Chondrocyte (in vitro differentiated cells): ENCODE measurements around the gene RBM19. TPM values are rescaled to one million over a fixed set of nuclear protein-coding genes. Genes with fewer than 3 reads are reported as not detected.
"Not testable (repeated sequence)": the region's sequence is repeated elsewhere in the genome, so short reads cannot be mapped to it uniquely, and the experiment has no call there.

Experiments used
- DNase-seq: peaks from one replicate; pipeline ENCODE4 v3.0.0; 2021; ENCODE audit warnings: mixed read lengths, low spot score
- H3K27ac Mint-ChIP-seq: one replicate; pipeline ENCODE4 v1.8.0; 2021; ENCODE audit warnings: mild to moderate bottlenecking, moderate library complexity, mixed read lengths; ENCODE audit not compliant: unreplicated experiment
- H3K27me3 Mint-ChIP-seq: 2 replicates; pipeline ENCODE4 v1.8.0; 2021; ENCODE audit warnings: low read depth, mixed read lengths
- H3K36me3 Mint-ChIP-seq: 2 replicates; pipeline ENCODE4 v1.8.0; 2021; ENCODE audit warnings: low read depth, mixed read lengths
- H3K4me1 Mint-ChIP-seq: 2 replicates; pipeline ENCODE4 v1.8.0; 2021; ENCODE audit warnings: low read depth, mild to moderate bottlenecking, mixed read lengths
- H3K4me3 Mint-ChIP-seq: one replicate; pipeline ENCODE4 v1.8.0; 2021; ENCODE audit warnings: mild to moderate bottlenecking, moderate library complexity, mixed read lengths; ENCODE audit not compliant: unreplicated experiment
- H3K9me3 Mint-ChIP-seq: 2 replicates; pipeline ENCODE4 v1.8.0; 2021; ENCODE audit warnings: low read depth, mixed read lengths
- total RNA-seq: library from RNA; stranded (reverse); gene quantifications from 3 replicates; pipeline ENCODE4 v1.2.1, GENCODE V29; 2021
- TF ChIP-seq, protein P1 (sequence below): fragments of 200-600 bp; sonication (generic); IDR thresholded peaks from 2 replicates; pipeline ENCODE4 v1.5.0; 2021; ENCODE audit warnings: antibody characterized with exemption, mild to moderate bottlenecking, moderate library complexity

Gene RBM19
- total RNA-seq, 1 donor from 2014 or later, result 16.2 TPM

DNA sequence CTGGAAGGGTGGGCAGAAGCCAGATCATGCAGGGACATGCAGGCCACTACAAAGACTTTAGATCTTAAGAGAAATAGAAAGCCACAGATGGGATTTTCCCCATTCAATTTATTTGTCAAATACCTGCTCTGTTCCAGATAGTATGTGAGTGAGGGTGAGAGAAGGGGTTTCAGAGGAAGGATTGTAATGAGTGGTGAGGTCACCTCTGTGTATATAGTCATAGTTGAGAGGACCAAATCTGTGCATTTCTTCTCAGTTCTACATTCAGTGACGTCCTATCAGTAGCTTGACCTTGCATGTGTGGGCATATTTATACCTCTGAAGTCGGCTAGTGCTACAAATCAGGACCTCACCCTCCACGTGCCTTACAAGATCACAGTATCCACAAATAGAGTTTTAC lies 31.2 kb upstream of the RBM19 start:
- Mint-ChIP-seq H3K27ac (no peak overlapping the region), H3K9me3 (no peaks in the 10 kb centered on the region), H3K4me3 (no peak overlapping the region), H3K27me3 (peaks cover 47% of the 10 kb centered on the region), H3K4me1 (no peaks in the 10 kb centered on the region), H3K36me3 (no peaks in the 10 kb centered on the region)
- no peak for DNase-seq
- TF ChIP-seq, protein P1, sequence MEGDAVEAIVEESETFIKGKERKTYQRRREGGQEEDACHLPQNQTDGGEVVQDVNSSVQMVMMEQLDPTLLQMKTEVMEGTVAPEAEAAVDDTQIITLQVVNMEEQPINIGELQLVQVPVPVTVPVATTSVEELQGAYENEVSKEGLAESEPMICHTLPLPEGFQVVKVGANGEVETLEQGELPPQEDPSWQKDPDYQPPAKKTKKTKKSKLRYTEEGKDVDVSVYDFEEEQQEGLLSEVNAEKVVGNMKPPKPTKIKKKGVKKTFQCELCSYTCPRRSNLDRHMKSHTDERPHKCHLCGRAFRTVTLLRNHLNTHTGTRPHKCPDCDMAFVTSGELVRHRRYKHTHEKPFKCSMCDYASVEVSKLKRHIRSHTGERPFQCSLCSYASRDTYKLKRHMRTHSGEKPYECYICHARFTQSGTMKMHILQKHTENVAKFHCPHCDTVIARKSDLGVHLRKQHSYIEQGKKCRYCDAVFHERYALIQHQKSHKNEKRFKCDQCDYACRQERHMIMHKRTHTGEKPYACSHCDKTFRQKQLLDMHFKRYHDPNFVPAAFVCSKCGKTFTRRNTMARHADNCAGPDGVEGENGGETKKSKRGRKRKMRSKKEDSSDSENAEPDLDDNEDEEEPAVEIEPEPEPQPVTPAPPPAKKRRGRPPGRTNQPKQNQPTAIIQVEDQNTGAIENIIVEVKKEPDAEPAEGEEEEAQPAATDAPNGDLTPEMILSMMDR, result no peak

DNA sequence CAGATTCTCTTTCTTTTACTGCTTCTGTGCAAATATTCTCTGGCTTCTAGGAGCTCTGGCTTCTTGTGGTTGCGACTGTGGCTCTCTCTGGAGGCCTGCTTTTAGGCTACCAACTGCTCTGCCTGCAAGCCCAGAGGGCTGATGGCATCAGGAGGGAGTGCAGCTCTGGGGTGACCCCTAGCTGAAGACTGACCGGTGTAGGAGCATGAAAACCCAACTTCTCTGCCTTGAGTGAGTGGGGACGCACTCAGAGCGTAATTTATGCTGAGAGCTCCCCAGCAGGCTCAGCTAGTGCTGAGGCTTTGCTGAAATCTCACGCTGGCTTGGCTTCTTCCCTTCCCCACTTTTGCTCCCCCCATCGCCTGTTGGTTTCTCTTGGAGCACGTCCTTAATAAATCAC lies 29.9 kb upstream of the RBM19 start:
- no peak overlapping the region for H3K27ac Mint-ChIP-seq
- H3K36me3 Mint-ChIP-seq, result no peaks in the 10 kb centered on the region
- H3K4me1 Mint-ChIP-seq, result no peaks in the 10 kb centered on the region
- H3K4me3 Mint-ChIP-seq, result no peak overlapping the region
- peaks cover 52% of the 10 kb centered on the region for H3K27me3 Mint-ChIP-seq
- no peaks in the 10 kb centered on the region for H3K9me3 Mint-ChIP-seq
- TF ChIP-seq, protein P1, result no peak
- DNase-seq, result no peak

DNA sequence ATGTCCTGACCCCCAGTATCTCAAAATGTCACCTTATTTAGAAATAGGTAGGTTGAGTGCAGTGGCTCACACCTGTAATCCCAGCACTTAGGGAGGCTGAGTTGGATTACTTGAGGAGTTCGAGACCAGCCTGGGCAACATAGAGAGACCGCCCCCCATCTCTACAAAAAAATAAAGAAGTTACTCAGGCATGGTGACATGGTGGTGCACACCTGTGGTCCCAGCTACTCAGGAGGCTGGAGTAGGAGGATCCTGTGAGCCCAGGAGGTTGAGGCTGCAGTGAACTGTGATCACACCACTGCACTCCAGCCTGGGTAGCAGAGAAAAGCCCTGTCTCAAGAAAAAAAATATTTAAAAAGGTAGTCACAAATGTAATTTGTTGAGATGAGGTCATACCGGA lies 27.9 kb upstream of the RBM19 start:
- no peaks in the 10 kb centered on the region for H3K9me3 Mint-ChIP-seq
- TF ChIP-seq, protein P1, result no peak
- no peak for DNase-seq
- no peaks in the 10 kb centered on the region for H3K36me3 Mint-ChIP-seq
- no peak overlapping the region for H3K27ac Mint-ChIP-seq
- H3K27me3 Mint-ChIP-seq, result peaks cover 53% of the 10 kb centered on the region
- no peaks in the 10 kb centered on the region for H3K4me1 Mint-ChIP-seq
- H3K4me3 Mint-ChIP-seq, result no peak overlapping the region

DNA sequence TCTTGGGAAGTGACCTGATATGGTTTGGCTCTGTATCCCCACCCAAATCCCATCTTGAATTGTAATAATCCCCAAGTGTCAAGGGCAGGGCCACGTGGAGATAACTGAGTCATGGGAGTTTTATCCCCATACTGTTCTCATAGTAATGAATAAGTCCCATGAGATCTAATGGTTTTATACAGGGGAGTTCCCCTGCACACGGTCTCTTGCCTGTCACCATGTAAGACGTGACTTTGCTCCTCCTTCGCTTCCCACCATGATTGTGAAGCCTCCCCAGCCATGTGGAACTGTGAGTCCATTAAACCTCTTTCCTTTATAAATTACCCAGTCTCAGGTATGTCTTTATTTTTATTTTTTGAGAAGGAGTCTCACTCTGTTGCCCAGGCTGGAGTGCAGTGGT lies 26.6 kb upstream of the RBM19 start:
- H3K36me3 Mint-ChIP-seq, H3K9me3 Mint-ChIP-seq, DNase-seq, H3K4me1 Mint-ChIP-seq, H3K27ac Mint-ChIP-seq, H3K4me3 Mint-ChIP-seq: not testable (repeated sequence)
- peaks cover 57% of the 10 kb centered on the region for H3K27me3 Mint-ChIP-seq

DNA sequence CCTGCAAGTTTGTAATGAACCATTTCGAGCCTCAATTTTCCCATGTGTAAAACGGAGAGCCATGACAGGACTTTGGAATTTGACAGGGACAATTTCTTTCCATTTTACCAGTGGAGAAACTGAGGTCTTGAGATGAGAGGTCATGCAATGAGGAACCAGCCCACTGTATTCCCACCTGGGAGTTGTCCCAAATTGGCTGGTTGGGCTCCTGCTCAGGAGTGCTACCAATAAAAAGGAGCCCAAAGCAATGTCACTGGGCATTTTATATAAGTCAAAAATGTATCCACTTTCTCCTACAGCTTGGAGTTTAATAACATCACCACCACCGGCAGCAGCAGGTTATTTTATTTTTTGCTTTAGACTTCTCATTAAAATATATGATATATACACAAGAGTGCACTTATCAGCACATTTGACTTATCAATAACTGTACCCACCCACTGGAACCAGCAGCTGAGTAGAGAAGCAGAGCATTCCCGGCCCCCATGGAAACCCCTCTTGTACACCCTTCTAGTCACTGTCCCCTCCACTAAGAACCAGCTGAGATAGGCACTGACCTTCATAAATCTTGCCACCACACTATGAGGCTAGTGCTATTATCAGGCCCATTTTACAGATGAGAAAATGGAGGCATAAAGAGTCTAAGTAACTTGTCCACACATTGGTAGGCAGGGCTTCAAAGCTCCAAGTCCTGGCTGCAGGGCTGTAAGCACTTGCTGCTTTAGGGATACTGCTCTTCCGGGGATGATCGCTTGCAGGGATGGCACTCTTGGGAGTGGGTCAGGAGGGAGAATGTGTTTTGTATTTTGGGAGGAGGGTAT lies 25.3 kb upstream of the RBM19 start:
- TF ChIP-seq, protein P1, result no peak
- Mint-ChIP-seq H3K4me3 (no peak overlapping the region), H3K36me3 (no peaks in the 10 kb centered on the region), H3K27ac (no peak overlapping the region), H3K9me3 (no peaks in the 10 kb centered on the region), H3K4me1 (no peaks in the 10 kb centered on the region), H3K27me3 (peaks cover 49% of the 10 kb centered on the region)
- no peak for DNase-seq
